HL-60/S4 treated with phorbol 12-myristate 13-acetate at 8.2 ng/mL for 4 days and 3 days (cell line): ENCODE data around the gene RHOXF1.
"Not testable (repeated sequence)": the region's sequence is repeated elsewhere in the genome, so short reads cannot be mapped to it uniquely, and the experiment has no call there.

Experiments
- in situ Hi-C: fragments of 300-500 bp; cut with MboI; formaldehyde crosslinking; loops from 2 replicates; pipeline ENCODE4 v1.15.0; 2022; ENCODE audit warnings: low sequenced_read_pairs

The RHOXF1 gene

GRCh38 chrX:120087289-120088017 is 28.3 kb downstream of the RHOXF1 start:
- in situ Hi-C loops = no loop called here

GRCh38 chrX:120085553-120086185 is 30.0 kb downstream of the RHOXF1 start:
- in situ Hi-C loops = not testable (repeated sequence)

GRCh38 chrX:120077590-120077989 is 38.1 kb downstream of the RHOXF1 start, which contains the start of gene RHOXF2B:
Gene RHOXF2B (minus strand): TSS chrX:120077690. CDS start chrX:120077552, 138 bp downstream.
- in situ Hi-C loops = not testable (repeated sequence)

GRCh38 chrX:120066169-120066568 is 49.5 kb downstream of the RHOXF1 start:
- in situ Hi-C loops = not testable (repeated sequence)
